ENCODE results near the gene SLC38A8.

Gene SLC38A8

GRCh38 chr16:83971165-83972130 lies 71.1 kb downstream of the SLC38A8 start:
- DNase-seq (ENCODE audit: low read depth in 1 of 2, low spot score in 1 of 2): no peak

- DNase-seq (ENCODE audit: low read depth in 1 of 2, low spot score in 1 of 2): no peak
These were observed 72.2 kb downstream of the SLC38A8 start for GRCh38 chr16:83970430-83970815.

GRCh38 chr16:83969771-83970429 lies 72.7 kb downstream of the SLC38A8 start:
- DNase-seq (ENCODE audit: low read depth in 1 of 2, low spot score in 1 of 2): no peak

GRCh38 chr16:83968891-83969649 lies 73.5 kb downstream of the SLC38A8 start:
- no peak for DNase-seq (ENCODE audit: low read depth in 1 of 2, low spot score in 1 of 2)

- no peak for DNase-seq (ENCODE audit: low read depth in 1 of 2, low spot score in 1 of 2)
These were observed 74.2 kb downstream of the SLC38A8 start for GRCh38 chr16:83968306-83968851.

GRCh38 chr16:83967838-83968305 lies 74.7 kb downstream of the SLC38A8 start, which contains the start of gene NECAB2:
NECAB2 (plus strand) TSS chr16:83968244; CDS start chr16:83968649, 405 bp downstream.
- DNase-seq (ENCODE audit: low read depth in 1 of 2, low spot score in 1 of 2): no peak

- no peak for DNase-seq (ENCODE audit: low read depth in 1 of 2, low spot score in 1 of 2)
These were observed 75.5 kb downstream of the SLC38A8 start for GRCh38 chr16:83967091-83967490.

- no peak for DNase-seq (ENCODE audit: low read depth in 1 of 2, low spot score in 1 of 2)
These were observed 76.4 kb downstream of the SLC38A8 start for GRCh38 chr16:83966153-83966696.

GRCh38 chr16:83965444-83966152 lies 77.0 kb downstream of the SLC38A8 start:
- DNase-seq (ENCODE audit: low read depth in 1 of 2, low spot score in 1 of 2): no peak

GRCh38 chr16:83964684-83965443 lies 77.7 kb downstream of the SLC38A8 start:
- no peak for DNase-seq (ENCODE audit: low read depth in 1 of 2, low spot score in 1 of 2)

GRCh38 chr16:83963277-83964119 lies 79.1 kb downstream of the SLC38A8 start:
- DNase-seq (ENCODE audit: low read depth in 1 of 2, low spot score in 1 of 2): no peak

- DNase-seq (ENCODE audit: low read depth in 1 of 2, low spot score in 1 of 2): no peak
These were observed 81.0 kb downstream of the SLC38A8 start for GRCh38 chr16:83961591-83961990.

GRCh38 chr16:83960521-83961249 lies 81.9 kb downstream of the SLC38A8 start:
- DNase-seq (ENCODE audit: low read depth in 1 of 2, low spot score in 1 of 2): no peak
